GM12878 (cell line): Measurements from ENCODE around the gene OR4C45. TPM values are rescaled to one million over a fixed set of nuclear protein-coding genes. Genes with fewer than 3 reads are reported as not detected.

Source experiments
- ATAC-seq: fragments of 200-7000 bp; cut with Tn5 transposase; 3 replicates; pipeline ENCODE4 v1.9.1; 2020; ENCODE audit warnings: mild to moderate bottlenecking, moderate library complexity
- BruUV-seq: library from RNA; stranded (reverse); fragments of 400-500 nt; replicated peaks from 2 replicates; lab custom pipeline; 2021; lab: Mats Ljungman, UMichigan
- CTCF ChIA-PET: fragments of 300-600 bp; sonication (Branson Sonifier 250); formaldehyde crosslinking; extraction: SDS; loops from one replicate; lab custom pipeline; 2021; ENCODE audit warnings: inconsistent platforms; lab: Yijun Ruan, JAX
- POLR2A ChIA-PET: fragments of 350-600 bp; formaldehyde crosslinking; extraction: SDS; loops from one replicate; lab custom pipeline; 2021; ENCODE audit warnings: inconsistent platforms; lab: Charles Lee
- RAD21 ChIA-PET: fragments of 300-600 bp; sonication (Branson Sonifier 250); formaldehyde crosslinking; loops from one replicate; lab custom pipeline; 2023; ENCODE audit warnings: antibody characterized with exemption; ENCODE audit not compliant: unreplicated experiment; lab: Charles Lee
- SMC1A ChIA-PET: fragments of 300-600 bp; sonication (Branson Sonifier 250); formaldehyde crosslinking; loops from one replicate; lab custom pipeline; 2023; ENCODE audit not compliant: unreplicated experiment, uncharacterized antibody; lab: Charles Lee
- DNase-seq: peaks from one replicate; pipeline ENCODE4 v3.0.0-alpha.2; 2011; ENCODE audit warnings: low read depth, low spot score
- FAIRE-seq: peaks from 3 replicates; lab custom pipeline; 2011; peaks lifted over from hg19 to GRCh38; lab: Jason Lieb, UNC
- H2AFZ ChIP-seq: 2 replicates; pipeline ENCODE4 v1.6.0; 2011; ENCODE audit warnings: low read depth, low read length, control low read depth; ENCODE audit not compliant: control insufficient read depth
- H3K27ac ChIP-seq: 2 replicates; pipeline ENCODE4 v1.5.1; 2011; ENCODE audit warnings: control low read depth; ENCODE audit not compliant: control insufficient read depth, insufficient read depth
- H3K27me3 ChIP-seq, 2 experiments: replicated peaks in 1 of 2; 2 replicates each; pipeline versions ENCODE4 v1.6.0 to v1.6.1; 2011; ENCODE audit warnings: low read length in 1 of 2; ENCODE audit not compliant: control insufficient read depth in 2 of 2, insufficient read depth in 2 of 2
- H3K36me3 ChIP-seq, 2 experiments: 2 replicates each; pipeline ENCODE4 v1.5.1; 2011; ENCODE audit warnings: low read length in 1 of 2; ENCODE audit not compliant: control insufficient read depth in 2 of 2, insufficient read depth in 2 of 2
- H3K4me1 ChIP-seq: 2 replicates; pipeline ENCODE4 v1.6.1; 2011; ENCODE audit warnings: mild to moderate bottlenecking, low read length, moderate library complexity, mixed read lengths; ENCODE audit not compliant: control insufficient read depth, insufficient read depth
- H3K4me2 ChIP-seq: 2 replicates; pipeline ENCODE4 v1.6.0; 2011; ENCODE audit warnings: control low read depth; ENCODE audit not compliant: control insufficient read depth, insufficient read depth
- H3K4me3 ChIP-seq: fragments of 200-600 bp; sonication (generic); 2 replicates; pipeline ENCODE4 v1.5.1; 2016
- H3K79me2 ChIP-seq: 2 replicates; pipeline ENCODE4 v1.6.0; 2011; ENCODE audit warnings: low read length; ENCODE audit not compliant: control insufficient read depth, insufficient read depth
- H3K9ac ChIP-seq: 2 replicates; pipeline ENCODE4 v1.8.0; 2011; ENCODE audit warnings: low read length, control low read depth, mixed read lengths; ENCODE audit not compliant: control insufficient read depth, insufficient read depth
- H3K9me3 ChIP-seq: replicated peaks from 3 replicates; pipeline ENCODE4 v1.5.1; 2011; ENCODE audit warnings: mild to moderate bottlenecking, low read length; ENCODE audit not compliant: control insufficient read depth, insufficient read depth
- H4K20me1 ChIP-seq: 2 replicates; pipeline ENCODE4 v1.6.0; 2011; ENCODE audit not compliant: control insufficient read depth, insufficient read depth
- BACH1 ChIP-seq: fragments of 450-650 bp; IDR thresholded peaks from 2 replicates; pipeline ENCODE4 v1.6.1; 2017; ENCODE audit warnings: mild to moderate bottlenecking, borderline replicate concordance
- BHLHE40 ChIP-seq, 2 experiments: fragments of 450-650 bp in 1 of 2; IDR thresholded peaks; 2 replicates each; pipeline ENCODE4 v1.6.1; 2011 to 2017; ENCODE audit warnings: low read depth in 2 of 2, borderline replicate concordance in 1 of 2, improper control_type of control experiment in 1 of 2, low read length in 1 of 2, mild to moderate bottlenecking in 1 of 2
- BMI1 ChIP-seq: fragments of 450-650 bp; IDR thresholded peaks from 2 replicates; pipeline ENCODE4 v1.6.1; 2016; ENCODE audit warnings: mild to moderate bottlenecking, moderate library complexity, borderline replicate concordance
- CHD1 ChIP-seq: IDR thresholded peaks from 2 replicates; pipeline ENCODE4 v1.6.1; 2012; ENCODE audit warnings: low read depth, low read length, improper control_type of control experiment
- CREB1 ChIP-seq: IDR thresholded peaks from 2 replicates; pipeline ENCODE4 v1.6.1; 2012; ENCODE audit warnings: low read depth, mild to moderate bottlenecking, inconsistent platforms
- CREM ChIP-seq: IDR thresholded peaks from 2 replicates; pipeline ENCODE4 v1.6.1; 2014; ENCODE audit warnings: antibody characterized with exemption, low read depth
- EP300 ChIP-seq, 2 experiments: fragments of 150-350 bp in 1 of 2; IDR thresholded peaks; 2 replicates each; pipeline ENCODE4 v1.6.1; 2011 to 2012; ENCODE audit warnings: low read depth in 2 of 2, low read length in 2 of 2, borderline replicate concordance in 1 of 2, improper control_type of control experiment in 1 of 2, inconsistent platforms in 1 of 2; ENCODE audit not compliant: control insufficient read depth in 1 of 2
- IKZF1 ChIP-seq: fragments of 450-650 bp; conservative IDR thresholded peaks from 2 replicates; pipeline ENCODE4 v1.6.1; 2017; ENCODE audit warnings: antibody characterized with exemption, mild to moderate bottlenecking
- MXI1 ChIP-seq: fragments of 150-350 bp; IDR thresholded peaks from 2 replicates; pipeline ENCODE4 v1.6.1; 2011; ENCODE audit warnings: low read depth, mild to moderate bottlenecking, inconsistent platforms, low read length, improper control_type of control experiment
- NFYA ChIP-seq: IDR thresholded peaks from 2 replicates; pipeline ENCODE4 v1.6.1; 2011; ENCODE audit warnings: low read depth, mild to moderate bottlenecking, low read length, improper control_type of control experiment, borderline replicate concordance
- NRF1 ChIP-seq: conservative IDR thresholded peaks from 2 replicates; pipeline ENCODE4 v1.6.1; 2011; ENCODE audit warnings: mild to moderate bottlenecking, low read depth, low read length, improper control_type of control experiment
- PAX8 ChIP-seq: fragments of 450-650 bp; IDR thresholded peaks from 2 replicates; pipeline ENCODE4 v1.6.1; 2017; ENCODE audit warnings: mild to moderate bottlenecking, moderate library complexity
- RELA ChIP-seq: fragments of 450-650 bp; IDR thresholded peaks from 2 replicates; pipeline ENCODE4 v1.8.0; 2014; ENCODE audit warnings: borderline replicate concordance; ENCODE audit not compliant: partially characterized antibody
- SP1 ChIP-seq: IDR thresholded peaks from one replicate; pipeline ENCODE4 v1.6.1; 2011; ENCODE audit warnings: low read depth, low read length
- TCF12 ChIP-seq: IDR thresholded peaks from 2 replicates; pipeline ENCODE4 v1.6.1; 2011; ENCODE audit warnings: low read depth, mild to moderate bottlenecking, low read length
- WGBS: methylation state at CpG from one replicate; pipeline ENCODE4 v1.1.6; 2016; ENCODE audit warnings: low lambda C conversion rate; ENCODE audit not compliant: insufficient replicate concordance, insufficient coverage; ENCODE audit errors: missing lambda C conversion rate; 5-methylcytosine and 5-hydroxymethylcytosine counted together
- in situ Hi-C: fragments of 300-500 bp; cut with MboI; formaldehyde crosslinking; loops from 9 replicates; pipeline ENCODE4 v1.14.3; 2018; ENCODE audit warnings: mixed read lengths
- intact Hi-C: fragments of 100-400 bp; cut with micrococcal nuclease; formaldehyde crosslinking; loops from one replicate; pipeline ENCODE4 v1.14.2; 2022; ENCODE audit not compliant: unreplicated experiment
- polyA plus RNA-seq, 11 experiments: library from polyadenylated mRNA; depleted of rRNA in 4 of 11; unstranded in 6 of 11; stranded (reverse) in 5 of 11; fragments of >200 nt; fragmentation: Nextera tagmentation in 4 of 11; fragmentation: Illumina TruSeq in 1 of 11; extraction: Ambion mirVana in 4 of 11; extraction: Trizol in 1 of 11; gene quantifications; 1 replicate in 1 of 11; 2 replicates in 10 of 11; pipeline versions ENCODE4 v1.2.1 to v1.2.3, GENCODE V29; 2011 to 2016; ENCODE audit warnings: inconsistent platforms in 2 of 11, missing spikeins in 2 of 11, low read depth in 1 of 11
- total RNA-seq, 4 experiments: library from RNA; depleted of rRNA in 3 of 4; stranded (reverse); fragments of >200 nt in 3 of 4; fragmentation: Illumina TruSeq in 1 of 4; extraction: Trizol in 1 of 4; gene quantifications; 2 replicates each; pipeline versions ENCODE4 v1.2.1 to v1.2.3, GENCODE V29; 2013 to 2021

The OR4C45 gene
- total and polyA plus RNA-seq, 10 of the 15 experiments (the other 5 are each of a cell fraction or from before 2014, with no cell fraction given): not detected

- TF ChIP-seq EP300 (IDR thresholded peaks at IDR 0.05; ENCODE audit: borderline replicate concordance in 1 of 2, control insufficient read depth in 1 of 2, low read depth in 2 of 2, low read length in 2 of 2) (no peak), TCF12 (no peak), RELA (no peak)
Observed at GRCh38 chr11:50070389-50070788, 37.7 kb downstream of the OR4C45 start (continued).

DNA sequence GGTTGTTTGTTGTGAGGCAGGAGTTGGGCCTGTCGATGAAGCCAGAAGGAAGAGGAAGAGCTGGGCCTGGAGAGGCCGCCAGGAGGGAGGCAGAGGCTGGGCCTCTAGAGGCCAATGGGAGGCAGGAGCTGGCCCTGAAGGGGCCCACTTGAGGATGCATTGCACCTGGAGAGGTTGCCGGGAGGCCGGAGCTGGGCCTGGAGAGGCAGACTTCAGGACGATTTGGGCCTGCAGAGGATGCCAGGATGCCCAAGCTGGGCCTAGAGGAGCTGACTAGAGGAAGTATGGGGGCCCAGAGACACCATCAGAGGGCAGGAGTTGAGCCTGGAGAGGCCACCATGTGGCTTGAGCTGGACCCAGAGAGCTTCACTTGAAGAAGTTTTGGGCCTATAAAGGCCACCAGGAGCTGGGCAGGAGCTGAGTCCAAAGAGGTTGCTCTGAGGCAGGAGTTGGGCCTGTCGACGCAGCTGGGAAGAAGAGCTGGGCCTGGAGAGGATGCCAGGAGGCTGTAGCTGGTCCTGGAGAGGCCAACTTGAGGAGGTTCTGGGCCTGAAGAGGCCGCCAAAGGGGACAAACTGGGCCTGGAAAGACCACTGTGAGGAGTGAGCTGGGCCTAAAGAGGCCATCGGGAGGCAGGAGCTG lies 39.0 kb downstream of the OR4C45 start:
- POLR2A ChIA-PET: no interaction called here
- CTCF ChIA-PET: no interaction called here
- Histone ChIP-seq H3K4me2 (no peak overlapping the region), H3K36me3 (no peaks in the 10 kb centered on the region), H3K27ac (no peak overlapping the region), H3K27me3 (no peaks in the 10 kb centered on the region), H3K9ac (no peak overlapping the region), H3K4me3 (no peak overlapping the region), H3K9me3 (no peaks in the 10 kb centered on the region; the same call in 2 of the 3 replicates), H3K4me1 (no peaks in the 10 kb centered on the region), H2AFZ (no peak overlapping the region), H3K79me2 (no peaks in the 10 kb centered on the region), H4K20me1 (no peaks in the 10 kb centered on the region)
- WGBS: 30% methylated on average over 8 of the region's 9 CpGs
- no peak for ATAC-seq
- RAD21 ChIA-PET: interaction anchor here (0.6 kb wide), 1 partner anchor 770 kb away, joined by 4 read pairs; no protein-coding TSS in a partner anchor
- BruUV-seq: no TSS peak
- SMC1A ChIA-PET: no interaction called here
- intact Hi-C loops (no loop called here), in situ Hi-C loops (no loop called here)
- TF ChIP-seq CREB1: no peak
- TF ChIP-seq CHD1: no peak
- TF ChIP-seq MXI1: no peak
- TF ChIP-seq NRF1: no peak
- no peak for TF ChIP-seq SP1
- TF ChIP-seq PAX8: no peak
- TF ChIP-seq NFYA: no peak
- no peak for TF ChIP-seq IKZF1
- no peak for TF ChIP-seq BACH1
- no peak for TF ChIP-seq CREM
- no peak for TF ChIP-seq BMI1
- no peak for TF ChIP-seq BHLHE40 (IDR thresholded peaks at IDR 0.05; ENCODE audit: borderline replicate concordance in 1 of 2, low read depth in 2 of 2, low read length in 1 of 2)
- FAIRE-seq: no peak
- no peak for DNase-seq
